Kidney (tissue), 14 donors: Measurements from ENCODE around the gene PKLR. TPM values are rescaled to one million over a fixed set of nuclear protein-coding genes. Genes with fewer than 3 reads are reported as not detected.

Experiments
- DNase-seq, 5 donors: peaks; one replicate each; pipeline ENCODE4 v3.0.0-alpha.2; 2013 to 2020
- FAIRE-seq: peaks from 2 replicates; lab custom pipeline; 2012; peaks lifted over from hg19 to GRCh38; lab: Jason Lieb, UNC
- H3K27ac ChIP-seq, 2 donors: one replicate each; pipeline ENCODE4 v1.7.0; 2013; ENCODE audit warnings: low read depth in 2 of 2, low read length in 2 of 2, inconsistent platforms in 1 of 2
- H3K27me3 ChIP-seq: one replicate; pipeline ENCODE4 v1.7.1; 2013; ENCODE audit warnings: low read length, inconsistent platforms; ENCODE audit not compliant: control insufficient read depth, insufficient read depth
- H3K36me3 ChIP-seq, 3 donors: one replicate each; pipeline versions ENCODE4 v1.7.0 to v1.7.1; 2013; ENCODE audit warnings: low read length in 3 of 3, control low read depth in 1 of 3, inconsistent platforms in 1 of 3; ENCODE audit not compliant: insufficient read depth in 3 of 3, control insufficient read depth in 2 of 3
- H3K4me1 ChIP-seq, 3 donors: one replicate each; pipeline versions ENCODE4 v1.7.0 to v1.7.1; 2013; ENCODE audit warnings: low read length in 3 of 3, inconsistent platforms in 1 of 3, low read depth in 1 of 3; ENCODE audit not compliant: control insufficient read depth in 2 of 3, insufficient read depth in 2 of 3
- H3K4me3 ChIP-seq, 3 donors: one replicate each; pipeline versions ENCODE4 v1.7.0 to v1.8.1; 2013; ENCODE audit warnings: low read length in 3 of 3, control low read depth in 1 of 3, inconsistent platforms in 1 of 3
- H3K9ac ChIP-seq, 3 donors: one replicate each; pipeline versions ENCODE4 v1.7.0 to v1.7.1; 2013; ENCODE audit warnings: low read length in 3 of 3, control low read depth in 1 of 3, inconsistent platforms in 1 of 3
- H3K9me3 ChIP-seq, 3 donors: one replicate each; pipeline versions ENCODE4 v1.7.0 to v1.7.1; 2013; ENCODE audit warnings: low read length in 3 of 3, control low read depth in 1 of 3, inconsistent platforms in 1 of 3; ENCODE audit not compliant: control insufficient read depth in 2 of 3, insufficient read depth in 1 of 3
- intact Hi-C: fragments of 100-400 bp; cut with DNase I; formaldehyde crosslinking; loops from one replicate; pipeline ENCODE4 v1.11.1; 2022
- polyA plus RNA-seq: library from polyadenylated mRNA; stranded (reverse); fragments of 350-450 nt; fragmentation: Illumina TruSeq; extraction: RNeasy Lipid Tissue Mini Kit (QIAGEN cat#74804); gene quantifications from one replicate; pipeline ENCODE4 v1.2.3, GENCODE V29; 2014; ENCODE audit warnings: low read depth, low replicate concordance; ENCODE audit not compliant: insufficient read depth
- total RNA-seq: library from RNA; stranded (reverse); fragmentation: NEBNext Ultra II Directional; extraction: Animal tissue kit (Norgen Biotek cat#: 25700); gene quantifications from one replicate; pipeline ENCODE4 v1.2.1, GENCODE V29; 2021
- TF ChIP-seq, protein P1 (sequence below): IDR thresholded peaks from 3 replicates; pipeline ENCODE4 v1.5.1; 2012; ENCODE audit warnings: mild to moderate bottlenecking, moderate library complexity, borderline replicate concordance; ENCODE audit not compliant: insufficient read depth; ENCODE audit errors: extremely low read depth
- donor health status: control.
- donor health status: control.
- donor health status: control.
- donor health status: control.
- donor health status: control.
- donor health status: DM: yes; HTN: yes; CAD: no.
- donor health status: Normal renal cell carcinoma (clear cell type).

PKLR gene
- total and polyA plus RNA-seq, 2 donors from 2014 or later, result 0.82 to 19.9 TPM

- H3K36me3 ChIP-seq, result no peaks in the 10 kb centered on the region
- H3K9me3 ChIP-seq, result no peaks in the 10 kb centered on the region
- H3K27me3 ChIP-seq, result peaks cover 10% of the 10 kb centered on the region
- FAIRE-seq (no peak), DNase-seq (no peak)
- H3K9ac ChIP-seq, result no peak overlapping the region
- no peaks in the 10 kb centered on the region for H3K4me1 ChIP-seq
- peak overlapping the region in 2 of 3 donors; percentile 19 to 49 for H3K4me3 ChIP-seq
- TF ChIP-seq, protein P1, sequence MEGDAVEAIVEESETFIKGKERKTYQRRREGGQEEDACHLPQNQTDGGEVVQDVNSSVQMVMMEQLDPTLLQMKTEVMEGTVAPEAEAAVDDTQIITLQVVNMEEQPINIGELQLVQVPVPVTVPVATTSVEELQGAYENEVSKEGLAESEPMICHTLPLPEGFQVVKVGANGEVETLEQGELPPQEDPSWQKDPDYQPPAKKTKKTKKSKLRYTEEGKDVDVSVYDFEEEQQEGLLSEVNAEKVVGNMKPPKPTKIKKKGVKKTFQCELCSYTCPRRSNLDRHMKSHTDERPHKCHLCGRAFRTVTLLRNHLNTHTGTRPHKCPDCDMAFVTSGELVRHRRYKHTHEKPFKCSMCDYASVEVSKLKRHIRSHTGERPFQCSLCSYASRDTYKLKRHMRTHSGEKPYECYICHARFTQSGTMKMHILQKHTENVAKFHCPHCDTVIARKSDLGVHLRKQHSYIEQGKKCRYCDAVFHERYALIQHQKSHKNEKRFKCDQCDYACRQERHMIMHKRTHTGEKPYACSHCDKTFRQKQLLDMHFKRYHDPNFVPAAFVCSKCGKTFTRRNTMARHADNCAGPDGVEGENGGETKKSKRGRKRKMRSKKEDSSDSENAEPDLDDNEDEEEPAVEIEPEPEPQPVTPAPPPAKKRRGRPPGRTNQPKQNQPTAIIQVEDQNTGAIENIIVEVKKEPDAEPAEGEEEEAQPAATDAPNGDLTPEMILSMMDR, result no peak
- intact Hi-C loops, result no loop called here
- H3K27ac ChIP-seq, result no peak overlapping the region
Observed at GRCh38 chr1:155300024-155300423, 1.2 kb downstream of the PKLR start.

- Histone ChIP-seq H3K4me3 (no peak overlapping the region), H3K9ac (no peak overlapping the region), H3K9me3 (no peaks in the 10 kb centered on the region), H3K4me1 (no peaks in the 10 kb centered on the region), H3K27ac (no peak overlapping the region), H3K36me3 (no peaks in the 10 kb centered on the region), H3K27me3 (peaks cover 19% of the 10 kb centered on the region)
- intact Hi-C loops, result no loop called here
- DNase-seq (peak in 1 of 5 donors; percentile 8), FAIRE-seq (no peak)
- TF ChIP-seq, protein P1, result no peak
Observed at GRCh38 chr1:155297384-155297783, 3.9 kb downstream of the PKLR start.

GRCh38 chr1:155296661-155297060, 4.6 kb downstream of the PKLR start:
- H3K27me3 ChIP-seq, result peaks cover 19% of the 10 kb centered on the region
- no peaks in the 10 kb centered on the region for H3K36me3 ChIP-seq
- H3K27ac ChIP-seq, result no peak overlapping the region
- TF ChIP-seq, protein P1, result no peak
- H3K9me3 ChIP-seq, result no peaks in the 10 kb centered on the region
- DNase-seq (no peak), FAIRE-seq (no peak)
- no peak overlapping the region for H3K9ac ChIP-seq
- intact Hi-C loops, result no loop called here
- H3K4me1 ChIP-seq, result no peaks in the 10 kb centered on the region
- no peak overlapping the region for H3K4me3 ChIP-seq

DNA sequence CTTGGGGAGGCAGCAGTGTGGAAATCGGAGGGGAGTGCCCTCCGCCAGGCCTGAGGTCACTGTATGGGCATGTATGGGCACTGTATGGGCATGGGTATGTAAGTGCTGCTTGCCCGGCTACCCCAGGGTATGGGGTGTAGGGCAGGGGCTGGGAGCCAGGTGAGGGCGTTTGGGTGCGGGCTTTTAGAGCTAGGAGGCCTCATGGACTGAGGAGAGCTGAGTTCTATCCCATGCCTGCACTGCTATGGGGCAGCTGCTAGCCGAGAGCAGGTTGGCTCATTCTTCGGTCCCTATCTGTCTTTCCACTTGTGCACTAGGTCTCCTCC, 5.3 kb downstream of the PKLR start:
- FAIRE-seq, result no peak
- H3K4me1 ChIP-seq, result no peaks in the 10 kb centered on the region

More for the DNA sequence above, 5.3 kb downstream of the PKLR start:
- intact Hi-C loops, result no loop called here
- TF ChIP-seq, protein P1, result no peak
- Histone ChIP-seq H3K4me3 (no peak overlapping the region), H3K36me3 (no peaks in the 10 kb centered on the region), H3K9me3 (no peaks in the 10 kb centered on the region), H3K27me3 (peaks cover 19% of the 10 kb centered on the region), H3K27ac (no peak overlapping the region), H3K9ac (no peak overlapping the region)
- DNase-seq, result no peak
